Measurements from ENCODE around the gene SEMA4A. TPM values are rescaled to one million over a fixed set of nuclear protein-coding genes. Genes with fewer than 3 reads are reported as not detected.

SEMA4A gene
- total RNA-seq, 1 donor from 2014 or later: 7.0 TPM

DNA sequence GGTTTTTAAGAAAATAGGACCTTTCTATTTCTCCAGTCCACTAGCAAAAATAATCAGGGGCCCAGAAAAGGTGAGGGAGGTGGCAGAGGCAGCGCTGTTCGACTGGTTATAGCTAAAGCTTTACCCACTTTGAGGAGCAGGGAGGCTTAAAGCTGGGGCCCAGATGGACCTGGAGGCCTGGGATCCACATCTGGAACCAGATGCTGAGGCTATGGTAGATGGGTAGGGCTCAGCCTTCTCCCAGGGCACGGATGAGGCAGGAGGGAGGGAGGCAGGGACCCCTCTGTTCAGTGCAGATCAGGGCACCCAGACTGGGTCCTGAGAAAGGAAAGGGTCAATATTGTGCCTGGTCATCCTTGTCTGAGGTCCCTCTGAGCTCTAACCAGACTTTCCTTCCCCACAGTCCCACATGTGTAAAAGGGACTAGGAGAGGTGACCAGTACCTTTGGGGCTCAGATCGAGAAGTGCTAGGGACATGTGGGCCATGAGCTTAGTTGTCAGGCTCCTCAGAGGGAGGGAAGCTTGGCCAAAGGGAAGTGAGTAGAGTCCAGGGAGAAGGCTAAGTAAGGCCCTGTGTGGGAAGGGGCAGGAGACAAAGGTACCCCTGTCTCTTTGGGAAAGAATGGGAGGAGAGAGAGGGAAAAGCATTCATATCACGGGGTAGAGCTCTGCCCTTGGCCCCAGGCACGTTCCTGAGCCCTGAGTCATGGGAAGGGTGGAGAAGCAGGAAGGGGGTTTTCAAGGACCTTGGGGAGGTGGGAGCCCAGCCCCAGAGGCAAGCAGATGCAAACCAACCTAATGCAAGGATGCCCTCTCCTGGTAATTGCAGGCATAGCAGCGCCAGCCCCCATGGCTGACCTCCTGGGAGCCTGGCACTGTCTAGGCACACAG is 23.5 kb upstream of the SEMA4A start:
- Mint-ChIP-seq H3K27ac (no peak overlapping the region), H3K36me3 (ENCODE audit: low read depth) (peaks cover 6% of the 10 kb centered on the region), H3K4me1 (peaks cover 28% of the 10 kb centered on the region), H3K27me3 (peaks cover 2% of the 10 kb centered on the region), H3K4me3 (no peak overlapping the region), H3K9me3 (no peaks in the 10 kb centered on the region)
- ATAC-seq (ENCODE audit: low read depth) (peak; percentile 53), DNase-seq (peak; percentile 77)
- TF ChIP-seq, protein P1, sequence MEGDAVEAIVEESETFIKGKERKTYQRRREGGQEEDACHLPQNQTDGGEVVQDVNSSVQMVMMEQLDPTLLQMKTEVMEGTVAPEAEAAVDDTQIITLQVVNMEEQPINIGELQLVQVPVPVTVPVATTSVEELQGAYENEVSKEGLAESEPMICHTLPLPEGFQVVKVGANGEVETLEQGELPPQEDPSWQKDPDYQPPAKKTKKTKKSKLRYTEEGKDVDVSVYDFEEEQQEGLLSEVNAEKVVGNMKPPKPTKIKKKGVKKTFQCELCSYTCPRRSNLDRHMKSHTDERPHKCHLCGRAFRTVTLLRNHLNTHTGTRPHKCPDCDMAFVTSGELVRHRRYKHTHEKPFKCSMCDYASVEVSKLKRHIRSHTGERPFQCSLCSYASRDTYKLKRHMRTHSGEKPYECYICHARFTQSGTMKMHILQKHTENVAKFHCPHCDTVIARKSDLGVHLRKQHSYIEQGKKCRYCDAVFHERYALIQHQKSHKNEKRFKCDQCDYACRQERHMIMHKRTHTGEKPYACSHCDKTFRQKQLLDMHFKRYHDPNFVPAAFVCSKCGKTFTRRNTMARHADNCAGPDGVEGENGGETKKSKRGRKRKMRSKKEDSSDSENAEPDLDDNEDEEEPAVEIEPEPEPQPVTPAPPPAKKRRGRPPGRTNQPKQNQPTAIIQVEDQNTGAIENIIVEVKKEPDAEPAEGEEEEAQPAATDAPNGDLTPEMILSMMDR (IDR thresholded peaks at IDR 0.05): peak; percentile 71
- ChIA-PET CTCF (interaction anchor here (0.9 to 12.0 kb wide), 11 partner anchors 9 to 213 kb away, joined by 3 to 422 read pairs (median 5); partner anchors contain the start of gene LMNA), POLR2A (interaction anchor here (1.0 to 7.2 kb wide), 3 partner anchors 33 to 152 kb away, joined by 3 to 154 read pairs (median 5); no protein-coding TSS in a partner anchor)
- intact Hi-C loops (cut with micrococcal nuclease): loop anchor here (1.0 kb wide), 2 partner anchors 34 to 40 kb away; no protein-coding TSS in a partner anchor

- H3K4me3 Mint-ChIP-seq: no peak overlapping the region
- no peaks in the 10 kb centered on the region for H3K9me3 Mint-ChIP-seq
- CTCF ChIA-PET: interaction anchor here (1.0 to 12.0 kb wide), 8 partner anchors 11 to 214 kb away, joined by 3 to 422 read pairs (median 6); partner anchors contain the start of gene LMNA
- no peak overlapping the region for H3K27ac Mint-ChIP-seq
- DNase-seq: no peak
- ATAC-seq (ENCODE audit: low read depth): no peak
- H3K27me3 Mint-ChIP-seq: peaks cover 2% of the 10 kb centered on the region
- POLR2A ChIA-PET: interaction anchor here (0.9 to 7.2 kb wide), 3 partner anchors 18 to 40 kb away, joined by 3 to 154 read pairs (median 3); no protein-coding TSS in a partner anchor
- peaks cover 25% of the 10 kb centered on the region for H3K4me1 Mint-ChIP-seq
- intact Hi-C loops (cut with micrococcal nuclease): loop anchor here (1.0 kb wide), 2 partner anchors 34 to 40 kb away; no protein-coding TSS in a partner anchor
- peaks cover 6% of the 10 kb centered on the region for H3K36me3 Mint-ChIP-seq (ENCODE audit: low read depth)
- TF ChIP-seq, protein P1 (IDR thresholded peaks at IDR 0.05): no peak
Measured at GRCh38 chr1:156130578-156130942, 22.8 kb upstream of the SEMA4A start.

DNA sequence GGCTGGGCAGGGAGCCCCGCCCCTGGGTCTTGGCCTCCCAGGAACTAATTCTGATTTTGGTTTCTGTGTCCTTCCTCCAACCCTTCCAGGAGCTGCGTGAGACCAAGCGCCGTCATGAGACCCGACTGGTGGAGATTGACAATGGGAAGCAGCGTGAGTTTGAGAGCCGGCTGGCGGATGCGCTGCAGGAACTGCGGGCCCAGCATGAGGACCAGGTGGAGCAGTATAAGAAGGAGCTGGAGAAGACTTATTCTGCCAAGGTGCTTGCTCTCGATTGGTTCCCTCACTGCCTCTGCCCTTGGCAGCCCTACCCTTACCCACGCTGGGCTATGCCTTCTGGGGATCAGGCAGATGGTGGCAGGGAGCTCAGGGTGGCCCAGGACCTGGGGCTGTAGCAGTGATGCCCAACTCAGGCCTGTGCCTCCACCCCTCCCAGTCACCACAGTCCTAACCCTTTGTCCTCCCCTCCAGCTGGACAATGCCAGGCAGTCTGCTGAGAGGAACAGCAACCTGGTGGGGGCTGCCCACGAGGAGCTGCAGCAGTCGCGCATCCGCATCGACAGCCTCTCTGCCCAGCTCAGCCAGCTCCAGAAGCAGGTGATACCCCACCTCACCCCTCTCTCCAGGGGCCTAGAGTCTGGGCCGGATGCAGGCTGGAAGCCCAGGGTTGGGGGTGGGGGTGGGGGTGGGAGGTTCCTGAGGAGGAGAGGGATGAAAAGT is 18.5 kb upstream of the SEMA4A start:
- Mint-ChIP-seq H3K4me1 (peaks cover 4% of the 10 kb centered on the region), H3K9me3 (no peaks in the 10 kb centered on the region), H3K27me3 (peaks cover 6% of the 10 kb centered on the region), H3K27ac (no peak overlapping the region), H3K36me3 (ENCODE audit: low read depth) (peaks cover 19% of the 10 kb centered on the region), H3K4me3 (no peak overlapping the region)
- no peak for ATAC-seq (ENCODE audit: low read depth)
- no peak for DNase-seq
- CTCF ChIA-PET: interaction anchor here (1.5 to 12.0 kb wide), 2 partner anchors 40 to 90 kb away, joined by 4 to 422 read pairs; no protein-coding TSS in a partner anchor
- POLR2A ChIA-PET: no interaction called here
- intact Hi-C loops (cut with micrococcal nuclease): no loop called here
- TF ChIP-seq, protein P1 (IDR thresholded peaks at IDR 0.05): no peak

DNA sequence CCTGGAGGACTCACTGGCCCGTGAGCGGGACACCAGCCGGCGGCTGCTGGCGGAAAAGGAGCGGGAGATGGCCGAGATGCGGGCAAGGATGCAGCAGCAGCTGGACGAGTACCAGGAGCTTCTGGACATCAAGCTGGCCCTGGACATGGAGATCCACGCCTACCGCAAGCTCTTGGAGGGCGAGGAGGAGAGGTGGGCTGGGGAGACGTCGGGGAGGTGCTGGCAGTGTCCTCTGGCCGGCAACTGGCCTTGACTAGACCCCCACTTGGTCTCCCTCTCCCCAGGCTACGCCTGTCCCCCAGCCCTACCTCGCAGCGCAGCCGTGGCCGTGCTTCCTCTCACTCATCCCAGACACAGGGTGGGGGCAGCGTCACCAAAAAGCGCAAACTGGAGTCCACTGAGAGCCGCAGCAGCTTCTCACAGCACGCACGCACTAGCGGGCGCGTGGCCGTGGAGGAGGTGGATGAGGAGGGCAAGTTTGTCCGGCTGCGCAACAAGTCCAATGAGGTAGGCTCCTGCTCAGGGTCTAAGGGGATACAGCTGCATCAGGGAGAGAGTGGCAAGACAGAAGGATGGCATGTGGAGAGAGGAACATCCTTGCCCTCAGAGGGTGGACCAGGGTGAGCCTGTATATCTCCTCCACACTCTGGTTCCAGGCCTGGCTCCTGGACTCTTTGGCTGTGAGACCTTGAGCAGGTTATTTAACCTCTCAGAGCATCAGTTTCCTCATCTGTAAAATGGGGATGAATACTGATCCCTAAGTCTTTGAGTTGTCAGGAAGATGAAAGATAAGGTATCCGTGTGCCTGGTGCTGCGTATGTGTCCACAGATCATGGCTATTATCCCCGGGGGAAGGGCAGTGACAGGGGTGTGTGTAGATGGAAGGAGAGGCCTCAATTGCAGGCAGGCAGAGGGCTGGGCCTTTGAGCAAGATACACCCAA is 17.2 kb upstream of the SEMA4A start:
- Mint-ChIP-seq H3K27ac (no peak overlapping the region), H3K9me3 (no peaks in the 10 kb centered on the region), H3K36me3 (ENCODE audit: low read depth) (peaks cover 19% of the 10 kb centered on the region), H3K4me1 (no peaks in the 10 kb centered on the region), H3K4me3 (no peak overlapping the region), H3K27me3 (peaks cover 6% of the 10 kb centered on the region)
- TF ChIP-seq, protein P1 (IDR thresholded peaks at IDR 0.05): no peak
- ChIA-PET POLR2A (no interaction called here), CTCF (interaction anchor here (1.5 to 12.0 kb wide), 2 partner anchors 41 to 89 kb away, joined by 4 to 422 read pairs; no protein-coding TSS in a partner anchor)
- intact Hi-C loops (cut with micrococcal nuclease): no loop called here
- ATAC-seq (ENCODE audit: low read depth) (no peak), DNase-seq (no peak)
